ENCODE measurements around the gene CPS1. TPM values are rescaled to one million over a fixed set of nuclear protein-coding genes. Genes with fewer than 3 reads are reported as not detected.

CPS1 gene
- total RNA-seq, 1 experiment from 2014 or later = 0.84 TPM

- Mint-ChIP-seq H3K4me1 (ENCODE audit: low read depth, unreplicated experiment) (peaks cover 6% of the 10 kb centered on the region), H3K27me3 (ENCODE audit: insufficient read depth, unreplicated experiment) (peaks cover 4% of the 10 kb centered on the region), H3K9me3 (ENCODE audit: unreplicated experiment) (no peaks in the 10 kb centered on the region), H3K27ac (ENCODE audit: unreplicated experiment) (no peak overlapping the region), H3K36me3 (ENCODE audit: insufficient read depth, unreplicated experiment) (no peaks in the 10 kb centered on the region), H3K4me3 (ENCODE audit: unreplicated experiment) (no peak overlapping the region)
- no peaks in the 10 kb centered on the region for H3K36me3 ChIP-seq (ENCODE audit: control insufficient read depth, insufficient read depth, low read length)
- no peaks in the 10 kb centered on the region for H3K4me1 ChIP-seq
- H3K4me3 ChIP-seq (ENCODE audit: low read depth, low read length) = no peak overlapping the region
- no TSS peak for BruUV-seq (replicated peaks)
- POLR2A ChIA-PET = no interaction called here
- H3K27me3 ChIP-seq (replicated peaks; ENCODE audit: control insufficient read depth, insufficient read depth, low read length) = no peaks in the 10 kb centered on the region; the same call in 1 of the 2 replicates
- no peaks in the 10 kb centered on the region for H3K9me3 ChIP-seq
- TF ChIP-seq, protein P1, sequence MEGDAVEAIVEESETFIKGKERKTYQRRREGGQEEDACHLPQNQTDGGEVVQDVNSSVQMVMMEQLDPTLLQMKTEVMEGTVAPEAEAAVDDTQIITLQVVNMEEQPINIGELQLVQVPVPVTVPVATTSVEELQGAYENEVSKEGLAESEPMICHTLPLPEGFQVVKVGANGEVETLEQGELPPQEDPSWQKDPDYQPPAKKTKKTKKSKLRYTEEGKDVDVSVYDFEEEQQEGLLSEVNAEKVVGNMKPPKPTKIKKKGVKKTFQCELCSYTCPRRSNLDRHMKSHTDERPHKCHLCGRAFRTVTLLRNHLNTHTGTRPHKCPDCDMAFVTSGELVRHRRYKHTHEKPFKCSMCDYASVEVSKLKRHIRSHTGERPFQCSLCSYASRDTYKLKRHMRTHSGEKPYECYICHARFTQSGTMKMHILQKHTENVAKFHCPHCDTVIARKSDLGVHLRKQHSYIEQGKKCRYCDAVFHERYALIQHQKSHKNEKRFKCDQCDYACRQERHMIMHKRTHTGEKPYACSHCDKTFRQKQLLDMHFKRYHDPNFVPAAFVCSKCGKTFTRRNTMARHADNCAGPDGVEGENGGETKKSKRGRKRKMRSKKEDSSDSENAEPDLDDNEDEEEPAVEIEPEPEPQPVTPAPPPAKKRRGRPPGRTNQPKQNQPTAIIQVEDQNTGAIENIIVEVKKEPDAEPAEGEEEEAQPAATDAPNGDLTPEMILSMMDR (IDR thresholded peaks at IDR 0.05; ENCODE audit: insufficient read depth in 1 of 2, low read depth in 1 of 2, low read length in 1 of 2, severe bottlenecking in 1 of 2, unreplicated experiment in 1 of 2) = no peak
- intact Hi-C loops (cut with micrococcal nuclease; ENCODE audit: unreplicated experiment) = no loop called here
- DNase-seq = no peak
- CTCF ChIA-PET = no interaction called here
Observed at GRCh38 chr2:210539578-210540416, 16.6 kb upstream of the CPS1 start.

DNA sequence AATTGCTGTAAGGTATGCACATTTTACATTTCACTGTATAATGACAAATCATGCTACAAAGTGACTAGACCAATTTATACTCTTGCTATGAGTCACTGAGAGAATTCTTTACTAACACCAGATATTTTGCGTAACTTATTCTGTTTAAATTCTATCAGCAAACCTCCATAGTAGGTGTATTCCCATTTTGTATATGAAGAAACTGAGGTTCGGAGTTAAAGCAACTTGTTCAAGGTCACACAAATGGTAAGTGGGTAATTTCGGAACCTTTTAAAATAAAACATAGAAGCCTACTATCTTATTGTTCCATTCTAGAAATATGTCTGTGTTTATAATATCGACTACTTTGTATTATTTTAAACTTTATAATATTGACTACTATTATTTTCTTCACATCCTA, 15.9 kb upstream of the CPS1 start:
- ChIA-PET POLR2A (no interaction called here), CTCF (no interaction called here)
- Histone ChIP-seq H3K4me1 (no peaks in the 10 kb centered on the region), H3K36me3 (ENCODE audit: control insufficient read depth, insufficient read depth, low read length) (no peaks in the 10 kb centered on the region), H3K9me3 (no peaks in the 10 kb centered on the region), H3K4me3 (ENCODE audit: low read depth, low read length) (no peak overlapping the region), H3K27me3 (replicated peaks; ENCODE audit: control insufficient read depth, insufficient read depth, low read length) (no peaks in the 10 kb centered on the region; the same call in 1 of the 2 replicates)
- no peak overlapping the region for H3K4me3 Mint-ChIP-seq (ENCODE audit: unreplicated experiment)
- H3K27me3 Mint-ChIP-seq (ENCODE audit: insufficient read depth, unreplicated experiment) = peaks cover 4% of the 10 kb centered on the region
- no peaks in the 10 kb centered on the region for H3K36me3 Mint-ChIP-seq (ENCODE audit: insufficient read depth, unreplicated experiment)
- intact Hi-C loops (cut with micrococcal nuclease; ENCODE audit: unreplicated experiment) = no loop called here
- no peaks in the 10 kb centered on the region for H3K9me3 Mint-ChIP-seq (ENCODE audit: unreplicated experiment)
- H3K4me1 Mint-ChIP-seq (ENCODE audit: low read depth, unreplicated experiment) = peaks cover 6% of the 10 kb centered on the region
- no peak overlapping the region for H3K27ac Mint-ChIP-seq (ENCODE audit: unreplicated experiment)
- TF ChIP-seq, protein P1 (IDR thresholded peaks at IDR 0.05; ENCODE audit: insufficient read depth in 1 of 2, low read depth in 1 of 2, low read length in 1 of 2, severe bottlenecking in 1 of 2, unreplicated experiment in 1 of 2) = no peak
- no peak for DNase-seq
- BruUV-seq (replicated peaks) = no TSS peak

DNA sequence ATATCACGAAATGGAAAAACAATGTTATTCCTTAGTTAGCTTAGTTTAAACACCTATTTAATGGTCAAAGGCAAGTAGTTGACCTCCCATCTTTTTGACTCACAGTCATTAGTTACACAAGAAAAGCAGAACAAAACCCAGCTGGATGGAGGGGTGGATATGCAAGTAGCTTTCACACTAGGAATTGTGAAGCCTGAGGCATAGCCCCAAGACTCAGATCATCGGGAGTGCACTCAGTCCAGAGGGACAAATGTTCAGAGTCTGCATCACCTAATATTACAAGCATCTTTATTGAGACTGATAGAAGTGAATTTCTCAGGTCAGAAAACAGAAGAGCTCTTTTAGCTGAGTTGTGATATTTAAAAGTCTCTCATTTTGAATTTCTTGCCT, 15.5 kb upstream of the CPS1 start:
- intact Hi-C loops (cut with micrococcal nuclease; ENCODE audit: unreplicated experiment) = no loop called here
- CTCF ChIA-PET = no interaction called here

More for the DNA sequence above, 15.5 kb upstream of the CPS1 start:
- POLR2A ChIA-PET = no interaction called here
- H3K4me1 Mint-ChIP-seq (ENCODE audit: low read depth, unreplicated experiment) = peaks cover 6% of the 10 kb centered on the region
- Histone ChIP-seq H3K36me3 (ENCODE audit: control insufficient read depth, insufficient read depth, low read length) (no peaks in the 10 kb centered on the region), H3K4me1 (no peaks in the 10 kb centered on the region), H3K27me3 (replicated peaks; ENCODE audit: control insufficient read depth, insufficient read depth, low read length) (no peaks in the 10 kb centered on the region; the same call in 1 of the 2 replicates), H3K9me3 (no peaks in the 10 kb centered on the region), H3K4me3 (ENCODE audit: low read depth, low read length) (no peak overlapping the region)
- H3K27me3 Mint-ChIP-seq (ENCODE audit: insufficient read depth, unreplicated experiment) = peaks cover 4% of the 10 kb centered on the region
- TF ChIP-seq, protein P1 (IDR thresholded peaks at IDR 0.05; ENCODE audit: insufficient read depth in 1 of 2, low read depth in 1 of 2, low read length in 1 of 2, severe bottlenecking in 1 of 2, unreplicated experiment in 1 of 2) = no peak
- BruUV-seq (replicated peaks) = no TSS peak
- no peak for DNase-seq
- no peaks in the 10 kb centered on the region for H3K36me3 Mint-ChIP-seq (ENCODE audit: insufficient read depth, unreplicated experiment)
- no peak overlapping the region for H3K27ac Mint-ChIP-seq (ENCODE audit: unreplicated experiment)
- no peaks in the 10 kb centered on the region for H3K9me3 Mint-ChIP-seq (ENCODE audit: unreplicated experiment)
- no peak overlapping the region for H3K4me3 Mint-ChIP-seq (ENCODE audit: unreplicated experiment)

Measured in Caco-2 (cell line).